ENCODE results near the gene CCDC124. TPM values are rescaled to one million over a fixed set of nuclear protein-coding genes. Genes with fewer than 3 reads are reported as not detected.

CCDC124 gene
- total and polyA plus RNA-seq, 2 experiments from 2014 or later = 103 to 200 TPM

DNA sequence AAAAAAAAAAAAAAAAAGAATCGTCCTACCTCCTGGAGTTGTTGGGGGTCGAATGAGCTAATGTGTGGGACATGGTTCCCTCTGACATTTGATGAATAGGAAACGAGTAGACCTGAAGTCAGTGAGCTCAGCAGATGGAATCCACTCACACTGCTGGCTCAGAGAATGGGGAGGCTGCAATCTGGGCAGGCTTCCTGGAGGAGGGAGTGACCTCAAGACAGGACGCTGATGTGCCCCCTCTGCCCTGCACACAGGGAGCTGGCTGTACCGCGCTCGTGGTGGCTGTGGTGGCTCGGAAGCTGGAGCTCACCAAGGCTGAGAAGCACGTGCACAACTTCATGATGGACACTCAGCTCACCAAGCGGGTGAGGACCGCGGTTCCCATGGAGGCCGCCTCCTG, 55.3 kb downstream of the CCDC124 start:
- TF ChIP-seq, protein P1, sequence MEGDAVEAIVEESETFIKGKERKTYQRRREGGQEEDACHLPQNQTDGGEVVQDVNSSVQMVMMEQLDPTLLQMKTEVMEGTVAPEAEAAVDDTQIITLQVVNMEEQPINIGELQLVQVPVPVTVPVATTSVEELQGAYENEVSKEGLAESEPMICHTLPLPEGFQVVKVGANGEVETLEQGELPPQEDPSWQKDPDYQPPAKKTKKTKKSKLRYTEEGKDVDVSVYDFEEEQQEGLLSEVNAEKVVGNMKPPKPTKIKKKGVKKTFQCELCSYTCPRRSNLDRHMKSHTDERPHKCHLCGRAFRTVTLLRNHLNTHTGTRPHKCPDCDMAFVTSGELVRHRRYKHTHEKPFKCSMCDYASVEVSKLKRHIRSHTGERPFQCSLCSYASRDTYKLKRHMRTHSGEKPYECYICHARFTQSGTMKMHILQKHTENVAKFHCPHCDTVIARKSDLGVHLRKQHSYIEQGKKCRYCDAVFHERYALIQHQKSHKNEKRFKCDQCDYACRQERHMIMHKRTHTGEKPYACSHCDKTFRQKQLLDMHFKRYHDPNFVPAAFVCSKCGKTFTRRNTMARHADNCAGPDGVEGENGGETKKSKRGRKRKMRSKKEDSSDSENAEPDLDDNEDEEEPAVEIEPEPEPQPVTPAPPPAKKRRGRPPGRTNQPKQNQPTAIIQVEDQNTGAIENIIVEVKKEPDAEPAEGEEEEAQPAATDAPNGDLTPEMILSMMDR (IDR thresholded peaks at IDR 0.05; ENCODE audit: low read depth, low read length) = no peak
- Histone ChIP-seq H3K4me3 (no peak overlapping the region), H3K36me3 (no peaks in the 10 kb centered on the region), H3K4me1 (ENCODE audit: low read depth) (no peaks in the 10 kb centered on the region), H3K27ac (no peak overlapping the region), H3K27me3 (no peaks in the 10 kb centered on the region), H3K9me3 (ENCODE audit: low read depth) (no peaks in the 10 kb centered on the region)
- no peak for DNase-seq (ENCODE audit: low read depth in 1 of 2, low spot score in 1 of 2)

DNA sequence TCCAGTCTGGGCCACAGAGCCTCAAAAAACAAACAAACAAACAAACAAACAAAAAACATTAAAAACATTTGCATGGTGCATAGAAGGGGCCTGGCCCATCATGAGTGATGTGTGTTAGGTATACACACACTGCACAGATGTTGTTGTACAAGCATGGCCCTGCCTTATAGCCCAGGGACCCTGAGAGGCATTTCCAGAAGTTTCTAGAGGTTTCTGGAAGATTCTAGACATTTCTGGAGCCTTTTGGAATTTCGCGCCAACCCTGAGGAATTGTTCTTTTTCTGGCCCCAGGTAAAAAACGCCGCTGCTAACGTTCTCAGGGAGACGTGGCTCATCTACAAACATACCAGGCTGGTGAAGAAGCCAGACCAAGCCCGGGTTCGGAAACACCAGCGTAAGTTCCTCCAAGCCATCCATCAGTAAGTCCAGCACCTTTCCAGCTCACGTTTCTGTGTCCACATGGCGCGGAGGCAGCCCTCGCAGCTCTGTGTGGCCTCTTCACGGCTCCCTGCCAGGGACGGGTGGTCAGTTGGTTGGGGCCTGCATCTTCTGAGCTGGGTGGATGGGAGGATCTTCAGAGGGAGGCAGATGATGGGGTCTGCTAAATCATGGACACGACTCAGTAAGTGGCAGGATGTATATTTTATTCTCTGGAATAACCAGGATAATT, 56.7 kb downstream of the CCDC124 start:
- Histone ChIP-seq H3K27me3 (no peaks in the 10 kb centered on the region), H3K27ac (no peak overlapping the region), H3K36me3 (no peaks in the 10 kb centered on the region), H3K4me3 (no peak overlapping the region), H3K9me3 (ENCODE audit: low read depth) (no peaks in the 10 kb centered on the region), H3K4me1 (ENCODE audit: low read depth) (no peaks in the 10 kb centered on the region)
- DNase-seq (ENCODE audit: low read depth in 1 of 2, low spot score in 1 of 2) = no peak
- TF ChIP-seq, protein P1 (IDR thresholded peaks at IDR 0.05; ENCODE audit: low read depth, low read length) = no peak

DNA sequence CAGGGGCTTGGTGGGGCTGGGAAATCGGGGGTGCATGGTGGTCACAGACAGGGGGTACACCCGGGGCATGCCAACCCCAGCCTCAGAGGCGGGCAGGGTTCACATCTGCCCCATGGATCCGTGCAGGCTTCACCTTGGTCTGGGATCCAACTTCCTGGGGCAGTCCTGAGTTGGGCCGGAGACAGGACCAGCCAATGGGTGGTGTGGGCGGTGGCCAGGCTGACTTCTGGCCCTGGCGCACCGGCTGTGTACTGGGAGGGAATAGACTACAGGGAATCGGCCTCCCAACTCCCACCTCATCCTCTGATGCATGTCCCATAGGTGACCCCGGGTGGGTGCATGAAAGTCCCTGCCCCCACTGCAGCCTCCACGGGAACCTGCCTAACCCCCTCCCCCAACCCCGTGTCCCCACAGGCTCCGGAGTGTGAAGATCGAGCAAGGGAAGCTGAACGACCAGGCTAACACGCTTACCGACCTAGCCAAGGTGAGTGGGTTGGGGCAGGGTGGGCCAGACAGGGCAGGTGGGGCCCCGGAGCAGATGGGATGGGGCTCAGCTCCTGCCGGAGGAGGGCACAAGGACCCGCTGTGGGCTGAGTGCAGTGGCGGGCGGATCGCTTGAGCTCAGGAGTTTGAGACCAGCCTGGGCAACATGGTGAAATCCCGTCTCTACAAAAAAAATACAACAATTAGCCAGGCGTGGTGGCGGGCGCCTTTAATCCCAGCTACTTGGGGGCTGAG, 60.4 kb downstream of the CCDC124 start:
- Histone ChIP-seq H3K27ac (no peak overlapping the region), H3K36me3 (no peaks in the 10 kb centered on the region)
- DNase-seq (ENCODE audit: low read depth in 1 of 2, low spot score in 1 of 2) = no peak

More for the DNA sequence above, 60.4 kb downstream of the CCDC124 start:
- TF ChIP-seq, protein P1 (IDR thresholded peaks at IDR 0.05; ENCODE audit: low read depth, low read length) = no peak
- H3K27me3 ChIP-seq = no peaks in the 10 kb centered on the region
- H3K9me3 ChIP-seq (ENCODE audit: low read depth) = no peaks in the 10 kb centered on the region
- H3K4me1 ChIP-seq (ENCODE audit: low read depth) = no peaks in the 10 kb centered on the region
- H3K4me3 ChIP-seq = no peak overlapping the region

Other genes with a start within 250 kb of the CCDC124 start
- gene UNC13A, start 244.7 kb upstream of the CCDC124 start, total RNA-seq = 0.21 and 0.54 TPM in 2 replicates
- gene UNC13A, start 244.7 kb upstream of the CCDC124 start, polyA plus RNA-seq = 0.31 and 0.74 TPM in 2 replicates
- gene MAP1S, start 213.5 kb upstream of the CCDC124 start, total RNA-seq = 48.6 and 61.7 TPM in 2 replicates
- 60.4 and 73.9 TPM in 2 replicates for gene MAP1S, start 213.5 kb upstream of the CCDC124 start, polyA plus RNA-seq
- 1.8 and 3.1 TPM in 2 replicates for gene FCHO1, start 181.5 kb upstream of the CCDC124 start, total RNA-seq
- 2.5 and 4.3 TPM in 2 replicates for gene FCHO1, start 181.5 kb upstream of the CCDC124 start, polyA plus RNA-seq
- gene B3GNT3, start 137.9 kb upstream of the CCDC124 start, total RNA-seq = not detected in 2 replicates
- gene B3GNT3, start 137.9 kb upstream of the CCDC124 start, polyA plus RNA-seq = 0.55 TPM in 1 of 2 replicates, not detected in the other
- gene INSL3, start 111.5 kb upstream of the CCDC124 start, total RNA-seq = 0.25 and 0.63 TPM in 2 replicates
- gene INSL3, start 111.5 kb upstream of the CCDC124 start, polyA plus RNA-seq = 0.47 TPM in 1 of 2 replicates, not detected in the other
- gene JAK3, start 85.0 kb upstream of the CCDC124 start, total RNA-seq = 3.2 and 14.5 TPM in 2 replicates
- gene JAK3, start 85.0 kb upstream of the CCDC124 start, polyA plus RNA-seq = 1.5 and 11.0 TPM in 2 replicates
- 1,484 and 1,728 TPM in 2 replicates for gene RPL18A, start 73.1 kb upstream of the CCDC124 start, total RNA-seq
- 930 and 1,120 TPM in 2 replicates for gene RPL18A, start 73.1 kb upstream of the CCDC124 start, polyA plus RNA-seq
- gene SLC5A5, start 61.1 kb upstream of the CCDC124 start, total RNA-seq = 0.04 and 0.21 TPM in 2 replicates
- gene SLC5A5, start 61.1 kb upstream of the CCDC124 start, polyA plus RNA-seq = not detected in 2 replicates
- gene KCNN1, start 34.1 kb downstream of the CCDC124 start, total RNA-seq = 23.4 and 26.7 TPM in 2 replicates
- 20.4 and 28.0 TPM in 2 replicates for gene KCNN1, start 34.1 kb downstream of the CCDC124 start, polyA plus RNA-seq
- 9.2 and 16.1 TPM in 2 replicates for gene ARRDC2, start 75.2 kb downstream of the CCDC124 start, total RNA-seq
- 6.8 and 10.7 TPM in 2 replicates for gene ARRDC2, start 75.2 kb downstream of the CCDC124 start, polyA plus RNA-seq
- not detected in 2 replicates for gene IL12RB1, start 153.9 kb downstream of the CCDC124 start, total RNA-seq
- gene IL12RB1, start 153.9 kb downstream of the CCDC124 start, polyA plus RNA-seq = not detected in 2 replicates
- 6.6 and 8.1 TPM in 2 replicates for gene MAST3, start 164.8 kb downstream of the CCDC124 start, total RNA-seq
- 5.5 and 8.4 TPM in 2 replicates for gene MAST3, start 164.8 kb downstream of the CCDC124 start, polyA plus RNA-seq
- gene PIK3R2, start 220.1 kb downstream of the CCDC124 start, total RNA-seq = 64.7 and 72.0 TPM in 2 replicates
- 48.5 and 53.8 TPM in 2 replicates for gene PIK3R2, start 220.1 kb downstream of the CCDC124 start, polyA plus RNA-seq
- gene IFI30, start 240.8 kb downstream of the CCDC124 start, total RNA-seq = 0.98 and 1.4 TPM in 2 replicates
- 1.0 TPM in 1 of 2 replicates, not detected in the other for gene IFI30, start 240.8 kb downstream of the CCDC124 start, polyA plus RNA-seq